ENCODE results near the gene DONSON.

- no peak for TF ChIP-seq CTCF (conservative IDR thresholded peaks at IDR 0.05)
- no peak for TF ChIP-seq EZH2 (IDR thresholded peaks at IDR 0.05; ENCODE audit: low read depth)
Observed at GRCh38 chr21:33578214-33578613, 10.3 kb downstream of the DONSON start.
